Measurements from ENCODE around the gene ACTG1.

DNA sequence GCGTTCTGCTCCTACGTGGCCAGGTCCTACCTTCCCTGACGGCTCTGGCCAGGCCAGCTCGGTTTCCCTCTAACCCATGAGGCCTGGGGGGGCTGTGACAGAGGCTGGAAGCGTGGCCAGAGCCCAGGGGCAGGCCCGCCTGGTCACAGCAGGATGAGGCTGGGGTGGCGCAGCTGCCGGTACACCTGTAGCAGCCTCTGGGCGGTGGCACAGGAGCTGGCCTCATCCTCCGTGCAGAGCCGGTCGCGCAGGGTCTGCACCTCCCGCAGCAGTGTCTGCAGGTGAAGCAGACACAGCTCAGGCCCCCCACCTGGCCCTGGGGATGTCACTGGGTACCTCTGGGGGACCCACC is 28.1 kb upstream of the ACTG1 start:
- TF ChIP-seq CTCF (conservative IDR thresholded peaks at IDR 0.05; ENCODE audit: low read length), result no peak
- TF ChIP-seq EZH2phosphoT487 (IDR thresholded peaks at IDR 0.05; ENCODE audit: borderline replicate concordance, low read depth, low read length), result no peak
